ENCODE measurements around the gene ASPM.
"Not testable (repeated sequence)": the region's sequence is repeated elsewhere in the genome, so short reads cannot be mapped to it uniquely, and the experiment has no call there.

Gene ASPM

DNA sequence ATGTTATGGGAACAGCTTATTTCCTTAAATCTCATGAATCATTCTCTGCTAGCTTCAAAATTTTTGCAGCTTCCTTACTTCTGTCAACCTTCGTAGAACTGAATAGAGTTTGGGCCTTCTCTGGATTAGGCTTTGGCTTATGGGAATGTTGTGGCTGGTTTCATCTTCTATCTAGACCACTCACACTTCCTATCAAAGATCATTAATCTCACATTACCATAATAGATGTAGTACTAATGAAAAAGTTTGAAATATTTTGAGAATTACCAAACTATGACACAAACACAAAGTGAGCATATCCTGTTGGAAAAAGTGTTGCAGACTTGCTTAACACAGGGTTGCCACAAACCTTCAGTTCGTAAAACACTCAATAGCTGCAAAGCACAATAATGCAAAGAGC is 30.3 kb downstream of the ASPM start:
- no peaks in the 10 kb centered on the region for H3K36me3 ChIP-seq (ENCODE audit: control insufficient read depth in 2 of 2, insufficient read depth in 2 of 2, low read length in 2 of 2)
- no peak overlapping the region for H3K27ac ChIP-seq (ENCODE audit: low read length)
- H3K9ac ChIP-seq (ENCODE audit: low read length in 2 of 2) = no peak overlapping the region
- no peaks in the 10 kb centered on the region for H3K9me3 ChIP-seq (ENCODE audit: control insufficient read depth in 2 of 2, low read length in 2 of 2)
- no peak overlapping the region for H3K4me3 ChIP-seq (ENCODE audit: low read length in 2 of 2)
- H3K27me3 ChIP-seq (ENCODE audit: control insufficient read depth in 1 of 2, insufficient read depth in 2 of 2, low read length in 2 of 2) = no peaks in the 10 kb centered on the region
- no peaks in the 10 kb centered on the region for H3K4me1 ChIP-seq (ENCODE audit: control insufficient read depth, insufficient read depth, low read length)

DNA sequence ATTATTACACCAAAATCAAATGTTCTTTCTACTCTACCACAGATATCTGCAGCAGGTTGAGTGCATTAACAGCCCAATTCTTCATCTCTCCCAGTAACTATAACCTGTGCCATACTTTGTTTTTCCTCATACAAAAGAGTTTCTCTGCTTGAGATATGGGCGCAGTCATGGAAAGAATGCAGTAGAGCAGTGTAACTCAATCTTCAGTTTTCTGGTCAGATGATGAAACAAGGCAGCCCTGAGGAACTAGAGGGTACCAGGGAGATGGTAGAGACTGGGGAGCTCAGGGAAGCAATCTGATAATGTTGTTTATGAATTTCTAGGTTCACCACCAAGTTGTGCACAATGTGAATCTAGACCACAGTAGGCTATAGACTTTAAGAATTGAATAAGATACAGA is 39.6 kb downstream of the ASPM start:
- Histone ChIP-seq H3K9ac (ENCODE audit: low read length in 2 of 2) (no peak overlapping the region), H3K27ac (ENCODE audit: low read length) (no peak overlapping the region), H3K4me1 (ENCODE audit: control insufficient read depth, insufficient read depth, low read length) (no peaks in the 10 kb centered on the region), H3K36me3 (ENCODE audit: control insufficient read depth in 2 of 2, insufficient read depth in 2 of 2, low read length in 2 of 2) (no peaks in the 10 kb centered on the region), H3K27me3 (ENCODE audit: control insufficient read depth in 1 of 2, insufficient read depth in 2 of 2, low read length in 2 of 2) (no peaks in the 10 kb centered on the region), H3K4me3 (ENCODE audit: low read length in 2 of 2) (no peak overlapping the region), H3K9me3 (ENCODE audit: control insufficient read depth in 2 of 2, low read length in 2 of 2) (no peaks in the 10 kb centered on the region)

DNA sequence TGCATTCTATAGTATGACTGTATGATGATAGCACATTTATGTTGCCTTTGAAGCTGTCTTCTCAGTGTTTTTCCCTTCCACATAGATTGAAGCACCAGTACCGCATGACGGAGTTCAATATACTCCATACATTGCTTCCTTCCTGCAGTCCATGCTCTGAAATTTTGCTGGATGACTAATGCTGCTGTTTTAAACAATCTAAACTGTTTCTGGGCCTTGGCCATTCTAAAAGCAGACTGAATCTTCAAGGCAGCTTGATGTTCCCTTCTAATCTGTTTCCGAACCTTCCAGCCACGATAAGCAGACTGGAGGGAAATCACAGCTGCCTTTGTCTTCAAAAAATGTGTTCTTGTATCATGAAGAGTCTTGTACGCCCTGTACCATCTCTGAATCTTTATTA is 43.2 kb downstream of the ASPM start:
- no peaks in the 10 kb centered on the region for H3K4me1 ChIP-seq (ENCODE audit: control insufficient read depth, insufficient read depth, low read length)
- no peak overlapping the region for H3K4me3 ChIP-seq (ENCODE audit: low read length in 2 of 2)
- H3K9me3 ChIP-seq (ENCODE audit: control insufficient read depth in 2 of 2, low read length in 2 of 2) = no peaks in the 10 kb centered on the region
- no peak overlapping the region for H3K27ac ChIP-seq (ENCODE audit: low read length)
- no peaks in the 10 kb centered on the region for H3K27me3 ChIP-seq (ENCODE audit: control insufficient read depth in 1 of 2, insufficient read depth in 2 of 2, low read length in 2 of 2)
- H3K9ac ChIP-seq (ENCODE audit: low read length in 2 of 2) = no peak overlapping the region
- no peaks in the 10 kb centered on the region for H3K36me3 ChIP-seq (ENCODE audit: control insufficient read depth in 2 of 2, insufficient read depth in 2 of 2, low read length in 2 of 2)

DNA sequence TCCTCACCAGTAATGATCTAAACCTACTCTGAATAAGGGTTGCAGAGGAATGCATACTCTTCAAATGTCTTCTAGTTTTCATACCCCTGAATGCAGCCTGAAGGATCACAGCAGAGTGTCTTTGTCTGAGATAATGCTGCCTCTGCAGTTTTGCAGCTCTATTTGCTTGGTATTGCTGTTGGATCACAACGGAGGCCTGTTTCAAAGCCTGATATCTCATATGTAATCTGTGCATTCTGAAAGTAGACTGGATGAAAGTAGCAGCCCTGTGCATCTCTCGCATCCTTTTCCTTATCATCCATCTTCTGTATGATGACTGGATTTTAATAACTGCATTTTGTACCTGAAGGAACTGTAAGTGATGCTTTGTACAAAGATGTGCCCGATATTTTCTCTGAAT is 44.5 kb downstream of the ASPM start:
- Histone ChIP-seq H3K9ac (ENCODE audit: low read length in 2 of 2) (no peak overlapping the region), H3K27ac (ENCODE audit: low read length) (no peak overlapping the region), H3K27me3 (ENCODE audit: control insufficient read depth in 1 of 2, insufficient read depth in 2 of 2, low read length in 2 of 2) (no peaks in the 10 kb centered on the region), H3K36me3 (ENCODE audit: control insufficient read depth in 2 of 2, insufficient read depth in 2 of 2, low read length in 2 of 2) (no peaks in the 10 kb centered on the region), H3K4me3 (ENCODE audit: low read length in 2 of 2) (no peak overlapping the region), H3K4me1 (ENCODE audit: control insufficient read depth, insufficient read depth, low read length) (no peaks in the 10 kb centered on the region), H3K9me3 (ENCODE audit: control insufficient read depth in 2 of 2, low read length in 2 of 2) (no peaks in the 10 kb centered on the region)

DNA sequence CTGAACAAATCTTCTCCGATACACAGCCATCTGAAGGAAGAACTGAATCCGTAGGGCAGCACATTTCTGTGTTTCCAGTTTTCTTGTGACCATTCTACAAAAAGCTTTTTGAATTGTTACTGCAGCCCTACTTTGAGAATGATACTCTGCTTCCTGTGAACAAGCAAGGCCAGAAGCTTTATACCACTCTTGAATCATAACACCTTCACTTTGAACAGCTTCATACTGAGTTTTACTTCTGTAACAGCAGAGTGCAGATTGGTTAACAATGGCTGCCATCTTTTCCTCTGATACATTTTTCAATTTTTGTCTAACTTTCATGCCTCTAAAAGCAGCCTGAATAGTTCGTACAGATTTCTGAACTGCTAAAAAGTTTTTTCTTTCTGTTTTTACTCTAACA is 45.8 kb downstream of the ASPM start:
- Histone ChIP-seq H3K4me3 (ENCODE audit: low read length in 2 of 2) (no peak overlapping the region), H3K27me3 (ENCODE audit: control insufficient read depth in 1 of 2, insufficient read depth in 2 of 2, low read length in 2 of 2) (no peaks in the 10 kb centered on the region), H3K36me3 (ENCODE audit: control insufficient read depth in 2 of 2, insufficient read depth in 2 of 2, low read length in 2 of 2) (no peaks in the 10 kb centered on the region), H3K9ac (ENCODE audit: low read length in 2 of 2) (no peak overlapping the region), H3K4me1 (ENCODE audit: control insufficient read depth, insufficient read depth, low read length) (no peaks in the 10 kb centered on the region), H3K9me3 (ENCODE audit: control insufficient read depth in 2 of 2, low read length in 2 of 2) (no peaks in the 10 kb centered on the region), H3K27ac (ENCODE audit: low read length) (no peak overlapping the region)

DNA sequence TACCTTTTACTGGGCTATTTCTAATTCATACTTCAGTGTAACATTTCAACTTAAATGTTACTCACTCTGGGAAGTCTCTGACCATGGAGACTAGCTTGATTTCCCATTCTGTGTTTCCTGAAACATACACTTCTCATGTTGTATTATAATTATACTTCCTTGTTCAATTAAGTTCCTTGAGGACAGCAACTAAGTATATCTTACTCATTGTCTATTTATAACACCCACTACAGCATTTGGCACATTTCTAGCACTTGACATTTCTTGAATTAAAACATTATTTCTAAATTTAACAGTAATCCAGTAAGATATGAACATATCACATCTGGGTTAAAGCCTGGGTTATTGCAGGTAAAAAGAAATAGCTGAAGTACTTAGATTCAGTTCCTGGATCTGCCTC is 47.0 kb downstream of the ASPM start:
- no peaks in the 10 kb centered on the region for H3K4me1 ChIP-seq (ENCODE audit: control insufficient read depth, insufficient read depth, low read length)
- H3K36me3 ChIP-seq (ENCODE audit: control insufficient read depth in 2 of 2, insufficient read depth in 2 of 2, low read length in 2 of 2) = no peaks in the 10 kb centered on the region
- H3K27me3 ChIP-seq (ENCODE audit: control insufficient read depth in 1 of 2, insufficient read depth in 2 of 2, low read length in 2 of 2) = no peaks in the 10 kb centered on the region
- H3K9ac ChIP-seq (ENCODE audit: low read length in 2 of 2) = no peak overlapping the region
- H3K9me3 ChIP-seq (ENCODE audit: control insufficient read depth in 2 of 2, low read length in 2 of 2) = no peaks in the 10 kb centered on the region
- no peak overlapping the region for H3K4me3 ChIP-seq (ENCODE audit: low read length in 2 of 2)
- H3K27ac ChIP-seq (ENCODE audit: low read length) = no peak overlapping the region

DNA sequence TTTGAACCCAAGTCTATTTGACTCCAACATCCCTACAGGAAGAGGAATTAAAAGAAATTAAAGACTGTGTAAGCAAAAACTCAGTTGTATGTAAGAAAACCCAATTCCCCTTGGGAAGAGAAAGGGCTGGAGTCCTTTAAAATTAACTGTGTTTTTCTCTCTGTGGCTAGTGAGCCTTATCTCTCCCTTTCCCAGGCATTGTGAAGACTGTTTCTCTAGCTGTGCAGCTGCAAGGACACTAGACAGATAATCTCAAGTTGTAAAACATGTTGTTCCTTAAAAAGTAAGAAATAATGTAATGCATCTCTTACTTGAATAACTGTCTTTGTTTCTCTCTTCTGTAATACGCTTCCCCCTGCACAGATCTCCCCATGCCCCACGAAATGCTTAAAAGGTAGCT is 49.5 kb downstream of the ASPM start:
- not testable (repeated sequence) for H3K4me1 ChIP-seq (ENCODE audit: control insufficient read depth, insufficient read depth, low read length); H3K36me3 ChIP-seq (ENCODE audit: control insufficient read depth in 2 of 2, insufficient read depth in 2 of 2, low read length in 2 of 2); H3K27me3 ChIP-seq (ENCODE audit: control insufficient read depth in 1 of 2, insufficient read depth in 2 of 2, low read length in 2 of 2)

DNA sequence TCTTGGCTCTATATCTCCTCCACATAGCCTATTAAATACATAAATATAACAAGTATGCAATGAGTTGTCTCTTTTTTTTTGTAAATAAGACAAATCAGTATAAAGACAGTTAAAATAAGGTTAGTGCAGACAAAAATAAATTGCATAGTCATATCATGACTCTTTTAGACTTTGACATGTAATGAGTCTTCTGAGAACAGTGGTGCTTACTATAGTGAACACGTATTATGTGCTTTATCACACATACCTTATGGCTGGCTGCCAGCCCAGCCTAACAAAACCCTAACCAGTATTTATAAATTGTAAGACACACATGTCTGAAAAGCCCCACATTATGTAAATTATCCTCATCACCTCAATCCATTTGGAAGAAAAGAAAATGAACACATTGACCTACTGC is 50.3 kb downstream of the ASPM start:
- Histone ChIP-seq H3K4me1 (ENCODE audit: control insufficient read depth, insufficient read depth, low read length) (no peaks in the 10 kb centered on the region), H3K27ac (ENCODE audit: low read length) (no peak overlapping the region)

More for the DNA sequence above, 49.5 kb downstream of the ASPM start:
- H3K9ac ChIP-seq (ENCODE audit: low read length in 2 of 2); H3K4me3 ChIP-seq (ENCODE audit: low read length in 2 of 2); H3K9me3 ChIP-seq (ENCODE audit: control insufficient read depth in 2 of 2, low read length in 2 of 2); H3K27ac ChIP-seq (ENCODE audit: low read length): not testable (repeated sequence)

DNA sequence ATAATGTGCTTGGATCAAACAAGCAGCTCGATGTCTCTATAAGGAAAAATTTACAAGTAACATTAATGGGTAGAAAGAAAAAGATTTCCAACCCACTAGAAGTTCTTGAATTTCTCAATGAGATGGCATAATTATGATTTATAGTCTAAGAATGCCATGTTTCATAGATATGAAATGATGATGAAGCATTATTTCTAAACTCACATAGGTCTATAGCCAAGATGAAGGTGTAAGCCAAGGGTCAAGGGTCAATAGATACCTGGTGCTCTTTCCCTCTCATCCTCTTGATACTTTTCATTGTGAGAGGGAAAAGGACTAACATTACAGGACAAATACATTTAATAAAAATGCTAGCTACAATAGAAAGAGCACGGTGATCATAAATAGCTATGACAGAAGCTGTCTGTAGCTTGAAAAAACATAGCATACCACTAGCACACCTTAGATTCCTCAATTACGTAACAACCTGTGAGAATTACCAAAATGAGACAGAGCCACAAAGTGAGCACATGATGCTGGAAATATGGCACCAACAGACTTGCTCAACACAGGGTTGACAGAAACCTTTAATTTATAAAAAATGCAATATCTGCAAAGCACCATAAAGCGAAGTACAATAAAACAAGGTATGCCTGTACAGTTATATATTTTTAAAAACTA is 53.1 kb downstream of the ASPM start:
- H3K9ac ChIP-seq (ENCODE audit: low read length in 2 of 2) = no peak overlapping the region
- H3K4me1 ChIP-seq (ENCODE audit: control insufficient read depth, insufficient read depth, low read length) = no peaks in the 10 kb centered on the region
- no peaks in the 10 kb centered on the region for H3K27me3 ChIP-seq (ENCODE audit: control insufficient read depth in 1 of 2, insufficient read depth in 2 of 2, low read length in 2 of 2)
- no peak overlapping the region for H3K27ac ChIP-seq (ENCODE audit: low read length)
- H3K36me3 ChIP-seq (ENCODE audit: control insufficient read depth in 2 of 2, insufficient read depth in 2 of 2, low read length in 2 of 2) = no peaks in the 10 kb centered on the region
- no peak overlapping the region for H3K4me3 ChIP-seq (ENCODE audit: low read length in 2 of 2)
- no peaks in the 10 kb centered on the region for H3K9me3 ChIP-seq (ENCODE audit: control insufficient read depth in 2 of 2, low read length in 2 of 2)

More for the DNA sequence above, 50.3 kb downstream of the ASPM start:
- H3K4me3 ChIP-seq (ENCODE audit: low read length in 2 of 2) = no peak overlapping the region
- no peaks in the 10 kb centered on the region for H3K9me3 ChIP-seq (ENCODE audit: control insufficient read depth in 2 of 2, low read length in 2 of 2)
- H3K9ac ChIP-seq (ENCODE audit: low read length in 2 of 2) = no peak overlapping the region
- H3K27me3 ChIP-seq (ENCODE audit: control insufficient read depth in 1 of 2, insufficient read depth in 2 of 2, low read length in 2 of 2) = no peaks in the 10 kb centered on the region
- no peaks in the 10 kb centered on the region for H3K36me3 ChIP-seq (ENCODE audit: control insufficient read depth in 2 of 2, insufficient read depth in 2 of 2, low read length in 2 of 2)

DNA sequence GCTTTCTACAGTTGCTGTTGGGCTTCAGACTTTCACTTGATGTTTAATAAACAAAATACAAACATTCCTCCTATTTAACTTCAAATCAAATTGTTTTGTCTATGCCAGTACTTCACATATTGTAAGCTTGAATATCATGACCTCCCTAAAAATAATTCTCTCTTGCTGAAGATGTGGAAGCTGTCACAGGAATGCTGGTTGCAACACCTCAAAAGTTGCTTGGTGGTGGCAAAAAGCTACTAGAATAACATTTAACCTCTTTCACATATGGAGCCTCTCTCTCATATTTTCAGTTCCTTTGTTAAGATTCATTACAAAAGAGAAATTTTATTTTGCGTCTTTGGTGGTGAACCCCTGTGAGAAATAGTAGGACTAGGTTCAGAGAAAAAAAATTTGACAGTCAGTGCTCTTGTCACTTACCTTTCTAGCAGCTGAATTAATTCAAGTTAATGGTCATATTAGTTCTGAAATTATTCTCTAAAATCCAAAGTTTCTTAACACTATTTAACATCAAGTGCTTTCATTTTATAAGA is 53.9 kb downstream of the ASPM start:
- no peak overlapping the region for H3K27ac ChIP-seq (ENCODE audit: low read length)
- no peaks in the 10 kb centered on the region for H3K27me3 ChIP-seq (ENCODE audit: control insufficient read depth in 1 of 2, insufficient read depth in 2 of 2, low read length in 2 of 2)
- H3K36me3 ChIP-seq (ENCODE audit: control insufficient read depth in 2 of 2, insufficient read depth in 2 of 2, low read length in 2 of 2) = no peaks in the 10 kb centered on the region
- H3K4me1 ChIP-seq (ENCODE audit: control insufficient read depth, insufficient read depth, low read length) = no peaks in the 10 kb centered on the region
- no peak overlapping the region for H3K4me3 ChIP-seq (ENCODE audit: low read length in 2 of 2)
- H3K9ac ChIP-seq (ENCODE audit: low read length in 2 of 2) = no peak overlapping the region
- H3K9me3 ChIP-seq (ENCODE audit: control insufficient read depth in 2 of 2, low read length in 2 of 2) = no peaks in the 10 kb centered on the region

DNA sequence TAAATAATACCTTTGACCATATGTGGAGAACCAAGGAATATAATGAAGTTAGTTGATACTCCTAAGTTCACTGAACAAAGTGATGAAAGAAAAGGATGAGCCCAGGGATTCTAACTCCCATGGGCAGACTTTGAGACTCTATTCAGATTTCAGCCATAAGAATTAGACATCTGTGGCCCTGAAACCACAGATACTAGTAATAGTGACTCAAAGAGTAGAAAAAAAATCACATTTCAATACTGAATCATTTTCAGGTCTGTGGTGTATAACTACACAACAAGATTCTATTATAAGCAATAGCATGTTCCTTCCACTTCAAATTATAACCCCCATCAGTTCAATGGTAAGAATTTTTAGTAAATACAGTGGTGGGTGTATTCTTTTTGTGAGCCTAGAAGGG is 63.0 kb downstream of the ASPM start:
- Histone ChIP-seq H3K9me3 (ENCODE audit: control insufficient read depth in 2 of 2, low read length in 2 of 2) (no peaks in the 10 kb centered on the region), H3K27ac (ENCODE audit: low read length) (no peak overlapping the region), H3K27me3 (ENCODE audit: control insufficient read depth in 1 of 2, insufficient read depth in 2 of 2, low read length in 2 of 2) (no peaks in the 10 kb centered on the region), H3K4me3 (ENCODE audit: low read length in 2 of 2) (no peak overlapping the region), H3K36me3 (ENCODE audit: control insufficient read depth in 2 of 2, insufficient read depth in 2 of 2, low read length in 2 of 2) (no peaks in the 10 kb centered on the region), H3K9ac (ENCODE audit: low read length in 2 of 2) (no peak overlapping the region), H3K4me1 (ENCODE audit: control insufficient read depth, insufficient read depth, low read length) (no peaks in the 10 kb centered on the region)

Measured in stomach smooth muscle (tissue), 2 donors.